ENCODE data around the gene GNPNAT1. TPM values are rescaled to one million over a fixed set of nuclear protein-coding genes. Genes with fewer than 3 reads are reported as not detected.
A peak's percentile ranks its signal among the peaks of the same experiment; 100 is the strongest.

GNPNAT1 gene
- total RNA-seq, 1 donor from 2014 or later = 39.9 TPM

- no peaks in the 10 kb centered on the region for H3K9me3 ChIP-seq
- intact Hi-C loops (cut with DNase I) = no loop called here
- no peaks in the 10 kb centered on the region for H3K27me3 ChIP-seq
- no peak overlapping the region for H3K27ac ChIP-seq
- no peak for DNase-seq (ENCODE audit: low spot score in 2 of 2)
- peaks cover 0 to 6% of the 10 kb centered on the region in 2 donors for H3K4me1 ChIP-seq
- no peak for TF ChIP-seq CTCF (IDR thresholded peaks at IDR 0.05)
- H3K4me3 ChIP-seq = no peak overlapping the region
- peaks cover 3 to 5% of the 10 kb centered on the region in 2 donors for H3K36me3 ChIP-seq
Observed at GRCh38 chr14:52740751-52741150, 50.7 kb downstream of the GNPNAT1 start.

- Histone ChIP-seq H3K27me3 (no peaks in the 10 kb centered on the region), H3K27ac (no peak overlapping the region), H3K4me1 (peaks cover 0 to 1% of the 10 kb centered on the region in 2 donors), H3K9me3 (no peaks in the 10 kb centered on the region), H3K4me3 (no peak overlapping the region), H3K36me3 (no peaks in the 10 kb centered on the region)
- DNase-seq (ENCODE audit: low spot score in 2 of 2) = no peak
- no peak for TF ChIP-seq CTCF (IDR thresholded peaks at IDR 0.05)
- intact Hi-C loops (cut with DNase I) = no loop called here
Observed at GRCh38 chr14:52738409-52738808, 53.0 kb downstream of the GNPNAT1 start.

GRCh38 chr14:52735921-52736489, 55.4 kb downstream of the GNPNAT1 start:
- no peak for TF ChIP-seq CTCF (IDR thresholded peaks at IDR 0.05)
- Histone ChIP-seq H3K27me3 (no peaks in the 10 kb centered on the region), H3K36me3 (no peaks in the 10 kb centered on the region), H3K27ac (no peak overlapping the region), H3K4me1 (peaks cover 0 to 2% of the 10 kb centered on the region in 2 donors), H3K4me3 (no peak overlapping the region), H3K9me3 (no peaks in the 10 kb centered on the region)
- intact Hi-C loops (cut with DNase I) = no loop called here
- no peak for DNase-seq (ENCODE audit: low spot score in 2 of 2)

- Histone ChIP-seq H3K4me1 (peaks cover 0 to 4% of the 10 kb centered on the region in 2 donors), H3K36me3 (no peaks in the 10 kb centered on the region), H3K4me3 (no peak overlapping the region), H3K27ac (no peak overlapping the region), H3K27me3 (no peaks in the 10 kb centered on the region), H3K9me3 (no peaks in the 10 kb centered on the region)
- no peak for DNase-seq (ENCODE audit: low spot score in 2 of 2)
- TF ChIP-seq CTCF (IDR thresholded peaks at IDR 0.05) = no peak
- intact Hi-C loops (cut with DNase I) = loop anchor here (5.0 kb wide), 1 partner anchor 228 kb away; no protein-coding TSS in a partner anchor
Observed at GRCh38 chr14:52733824-52734223, 57.6 kb downstream of the GNPNAT1 start.

DNA sequence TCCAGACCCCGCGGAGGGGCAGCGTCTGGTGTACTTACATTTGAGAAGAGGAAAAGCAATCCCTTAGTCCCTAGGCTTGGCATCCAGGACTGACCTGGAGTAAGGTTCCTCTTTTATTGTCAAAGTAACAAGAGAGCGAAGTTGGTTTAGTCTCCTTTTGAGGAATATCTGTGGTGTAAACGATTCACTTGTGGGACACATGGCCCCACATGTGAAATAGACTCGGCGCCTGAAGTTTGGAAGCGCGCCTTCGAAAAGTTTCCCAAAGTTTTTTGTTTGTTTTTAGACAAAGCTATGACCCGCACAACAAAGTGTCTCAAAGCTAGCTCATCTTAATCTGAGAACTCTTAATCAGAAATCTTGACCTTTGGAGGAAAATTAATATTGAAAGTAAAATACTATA, 60.7 kb downstream of the GNPNAT1 start:
- no peaks in the 10 kb centered on the region for H3K27me3 ChIP-seq
- H3K36me3 ChIP-seq = peaks cover 0 to 14% of the 10 kb centered on the region in 2 donors
- H3K9me3 ChIP-seq = no peaks in the 10 kb centered on the region
- no peak for TF ChIP-seq CTCF (IDR thresholded peaks at IDR 0.05)
- DNase-seq (ENCODE audit: low spot score in 2 of 2) = no peak
- H3K27ac ChIP-seq = peak overlapping the region; percentile 85 to 93
- intact Hi-C loops (cut with DNase I) = loop anchor here (1.0 to 5.0 kb wide), 5 partner anchors 23 to 232 kb away; partner anchors contain the start of genes ERO1A, GNPNAT1, GPR137C and PSMC6
- H3K4me3 ChIP-seq = peak overlapping the region; percentile 88 to 99
- peaks cover 0 to 4% of the 10 kb centered on the region in 2 donors for H3K4me1 ChIP-seq

Data from ascending aorta (tissue), 2 donors.